SKM-1 treated with dmso at 0.1 percent for 144 hours (cell line): ENCODE results near the gene PLEKHA8.
"Not testable (repeated sequence)": the region's sequence is repeated elsewhere in the genome, so short reads cannot be mapped to it uniquely, and the experiment has no call there.

Experiments
- DNase-seq: peaks from one replicate; lab custom pipeline; 2025; ENCODE audit not compliant: unreplicated experiment; lab: John Stamatoyannopoulos, UW

PLEKHA8 gene

GRCh38 chr7:30062587-30062986, 34.4 kb downstream of the PLEKHA8 start:
- peak; percentile 36 for DNase-seq

DNA sequence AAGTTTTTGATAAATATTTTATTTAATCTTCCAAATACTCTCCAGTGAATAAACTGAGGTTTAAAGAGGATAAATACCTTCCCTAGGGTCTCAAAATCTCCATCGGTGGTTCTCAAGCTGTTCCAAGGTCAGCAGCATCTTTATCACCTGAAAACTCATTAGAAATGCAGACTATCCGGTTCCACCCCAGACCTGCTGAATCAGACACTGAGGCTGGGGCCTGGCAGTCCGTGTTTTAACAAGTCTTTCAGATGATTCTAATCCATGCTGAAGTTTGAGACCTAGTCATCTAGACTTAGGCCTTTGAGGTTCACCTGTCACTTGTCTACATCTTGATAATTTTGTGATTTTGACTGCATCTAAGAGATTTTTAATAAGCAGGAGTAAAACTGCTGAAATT, 37.5 kb downstream of the PLEKHA8 start:
- DNase-seq, result no peak

DNA sequence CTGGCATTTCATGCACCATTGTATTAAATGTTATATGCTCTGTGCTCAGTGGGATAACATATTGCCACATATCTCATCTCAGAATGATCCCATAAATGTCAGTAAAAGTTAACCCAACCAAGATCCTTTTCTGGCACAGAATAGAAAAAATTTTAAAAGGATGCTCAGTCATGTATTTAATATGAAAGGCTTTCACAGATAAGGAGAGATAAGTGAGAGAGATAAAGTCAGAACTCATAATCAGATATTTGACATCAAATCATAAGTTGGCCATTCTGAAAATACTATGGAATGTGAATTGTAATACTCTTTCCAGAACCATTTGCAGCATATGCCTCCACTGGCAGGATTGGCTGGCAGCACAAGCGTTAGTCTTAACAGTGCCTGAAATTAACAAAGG, 38.5 kb downstream of the PLEKHA8 start:
- no peak for DNase-seq

GRCh38 chr7:30068117-30068516, 39.9 kb downstream of the PLEKHA8 start:
- DNase-seq, result no peak

GRCh38 chr7:30069096-30069867, 41.1 kb downstream of the PLEKHA8 start:
- DNase-seq, result no peak

- DNase-seq, result no peak
These were observed 41.8 kb downstream of the PLEKHA8 start for GRCh38 chr7:30070052-30070451.

DNA sequence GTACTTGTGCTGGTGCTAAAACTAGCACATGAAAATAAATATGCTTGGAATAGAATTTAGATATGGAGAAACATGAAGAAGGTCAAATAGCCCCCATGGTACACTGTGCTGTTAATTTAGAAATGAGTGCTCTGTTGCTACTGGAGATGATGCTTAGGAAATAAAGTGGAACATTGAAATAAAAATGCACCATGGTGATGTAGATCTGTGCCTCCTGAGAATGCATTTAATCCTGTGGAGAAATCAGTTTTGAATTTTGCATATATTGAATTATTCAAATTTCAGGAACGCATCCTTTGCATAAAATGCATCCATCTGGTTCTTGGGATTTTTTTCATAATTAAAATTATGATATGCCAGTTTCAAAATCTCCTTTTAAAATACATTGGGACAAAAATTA, 44.5 kb downstream of the PLEKHA8 start:
- DNase-seq, result no peak

GRCh38 chr7:30074422-30075030, 46.3 kb downstream of the PLEKHA8 start:
- peak; percentile 5 for DNase-seq

DNA sequence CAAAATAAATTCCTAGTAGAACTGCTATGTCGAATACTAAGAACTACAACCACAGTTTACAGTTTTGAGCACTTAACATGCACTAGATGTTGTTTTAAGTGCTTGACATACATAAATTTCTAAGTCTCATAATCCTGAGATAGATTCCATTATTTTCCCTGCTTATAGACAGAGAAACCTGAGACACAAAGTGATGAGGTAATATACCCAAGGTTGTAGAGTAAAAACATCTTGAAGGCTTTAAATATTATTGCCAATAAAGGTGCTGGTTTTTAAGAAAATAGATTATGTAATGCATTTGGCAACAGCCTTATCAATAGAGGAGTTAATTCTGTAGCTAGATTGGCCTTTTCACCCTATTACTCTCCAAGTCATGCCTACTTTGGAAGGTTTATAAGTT, 48.2 kb downstream of the PLEKHA8 start:
- DNase-seq, result no peak

DNA sequence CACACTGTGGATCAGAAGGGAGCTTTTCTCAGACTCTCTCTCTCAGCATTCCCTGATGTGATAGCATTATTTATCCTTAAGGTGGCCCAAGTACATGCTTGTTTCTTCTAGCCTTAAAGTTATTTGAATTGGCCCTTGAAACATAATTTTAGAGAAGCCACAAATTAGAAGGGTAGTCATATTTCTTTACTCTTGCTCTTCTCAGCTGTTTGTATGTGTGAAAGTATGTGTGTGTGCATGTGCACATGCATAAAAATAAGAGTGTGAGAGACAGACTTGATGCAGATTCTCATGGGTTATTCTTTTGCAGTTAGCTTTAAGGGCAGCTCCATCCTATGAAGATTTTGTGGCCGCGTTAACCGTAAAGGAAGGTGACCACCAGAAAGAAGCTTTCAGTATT, 50.1 kb downstream of the PLEKHA8 start:
- no peak for DNase-seq

DNA sequence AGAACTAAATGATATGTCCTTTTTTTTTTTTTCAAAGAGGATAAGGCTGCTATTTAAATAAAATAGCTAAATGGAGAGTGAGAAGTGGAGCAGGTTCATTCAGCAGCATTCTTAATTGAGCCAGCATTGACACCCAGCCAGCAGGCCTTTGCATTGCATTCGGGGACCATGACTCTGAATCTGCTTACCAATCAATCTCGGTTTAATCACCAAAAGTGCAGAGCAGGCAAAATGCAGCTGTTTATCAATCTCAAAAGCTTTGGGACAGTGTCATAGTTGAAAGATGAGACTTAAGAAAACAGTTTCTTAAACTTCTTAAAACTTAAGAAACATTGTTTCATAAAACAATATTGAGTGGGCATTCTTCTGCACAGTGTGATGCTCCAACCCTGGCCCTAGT, 51.7 kb downstream of the PLEKHA8 start:
- no peak for DNase-seq

- no peak for DNase-seq
These were observed 52.6 kb downstream of the PLEKHA8 start for GRCh38 chr7:30080818-30081217.

- no peak for DNase-seq
These were observed 54.5 kb downstream of the PLEKHA8 start for GRCh38 chr7:30082686-30083085.

DNA sequence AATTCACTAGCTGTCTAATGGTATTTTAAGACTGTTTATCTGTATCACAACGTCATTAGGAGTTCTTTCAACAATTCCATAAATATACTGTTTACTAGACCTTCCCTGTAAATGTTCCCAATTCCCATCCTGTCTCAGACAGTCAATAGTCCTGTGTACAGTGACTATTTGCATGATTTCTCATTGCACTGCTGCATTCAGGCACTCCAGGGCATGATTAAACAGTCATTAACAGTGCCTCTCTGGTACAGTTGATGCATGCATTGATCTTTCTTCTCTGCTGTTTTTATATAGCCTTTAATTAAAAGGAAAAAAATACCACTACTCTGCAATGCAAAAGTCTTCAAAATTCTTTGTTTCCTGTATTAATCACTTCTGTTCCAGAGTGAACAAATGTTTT, 55.1 kb downstream of the PLEKHA8 start:
- no peak for DNase-seq

- DNase-seq, result no peak
These were observed 56.0 kb downstream of the PLEKHA8 start for GRCh38 chr7:30084212-30084611.

DNA sequence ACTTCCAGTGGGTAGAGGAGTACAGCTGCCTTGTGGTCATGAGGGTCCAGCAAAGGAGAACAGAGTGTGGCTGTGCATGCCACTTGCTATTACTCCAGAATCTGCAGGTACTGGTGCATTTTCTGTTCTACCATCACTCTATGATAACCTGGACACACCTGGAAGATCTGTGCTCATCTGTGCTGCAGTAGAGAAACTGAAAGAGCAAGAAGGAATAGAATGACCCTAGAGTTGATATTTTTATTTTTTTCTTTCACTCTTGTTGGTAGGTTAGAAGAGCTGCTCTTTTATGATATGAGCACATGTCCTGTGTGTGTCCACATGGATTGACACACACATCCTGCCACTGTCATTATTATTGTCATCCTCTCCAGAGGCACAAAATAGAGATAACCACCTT, 58.3 kb downstream of the PLEKHA8 start:
- DNase-seq, result no peak

GRCh38 chr7:30087371-30087770, 59.2 kb downstream of the PLEKHA8 start:
- DNase-seq, result no peak

DNA sequence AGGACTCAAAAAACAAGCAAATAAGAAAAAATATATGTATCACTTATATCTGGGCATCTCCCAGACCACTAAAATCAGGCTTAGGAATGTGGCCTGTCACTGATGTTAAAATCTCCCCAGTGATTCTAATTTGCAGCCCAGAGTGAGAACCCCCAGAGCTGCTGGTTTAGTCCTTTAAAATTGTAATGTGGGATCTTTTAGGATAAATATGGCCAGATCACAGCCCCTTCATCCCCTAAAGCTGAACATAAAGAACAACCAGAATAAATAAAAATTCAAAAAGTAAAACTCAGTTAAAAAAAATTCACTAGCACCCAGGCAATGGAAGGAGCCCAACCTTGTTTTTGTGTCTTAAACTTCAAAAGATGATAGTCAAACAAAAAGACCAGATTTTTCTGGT, 60.1 kb downstream of the PLEKHA8 start:
- DNase-seq, result no peak

DNA sequence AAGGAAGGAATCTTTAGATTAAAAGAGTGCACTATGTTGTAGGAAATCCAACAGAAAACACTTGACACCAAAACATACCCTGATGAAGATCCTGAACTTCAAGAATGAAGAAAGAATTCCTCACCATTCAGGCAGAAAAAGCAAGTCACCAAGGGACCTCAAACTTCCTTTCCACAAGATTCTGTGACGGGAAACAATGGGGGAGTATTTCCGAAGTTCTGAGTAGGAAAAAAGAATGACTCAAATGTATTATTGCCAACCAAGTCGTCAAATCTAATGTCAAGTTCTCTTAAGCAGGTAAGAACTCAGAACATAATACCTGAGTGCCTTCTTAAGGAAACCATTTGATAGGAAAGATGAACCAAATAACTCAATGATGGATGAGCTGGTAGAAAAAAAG, 61.9 kb downstream of the PLEKHA8 start:
- DNase-seq, result no peak

GRCh38 chr7:30091491-30091912, 63.3 kb downstream of the PLEKHA8 start:
- DNase-seq, result no peak

DNA sequence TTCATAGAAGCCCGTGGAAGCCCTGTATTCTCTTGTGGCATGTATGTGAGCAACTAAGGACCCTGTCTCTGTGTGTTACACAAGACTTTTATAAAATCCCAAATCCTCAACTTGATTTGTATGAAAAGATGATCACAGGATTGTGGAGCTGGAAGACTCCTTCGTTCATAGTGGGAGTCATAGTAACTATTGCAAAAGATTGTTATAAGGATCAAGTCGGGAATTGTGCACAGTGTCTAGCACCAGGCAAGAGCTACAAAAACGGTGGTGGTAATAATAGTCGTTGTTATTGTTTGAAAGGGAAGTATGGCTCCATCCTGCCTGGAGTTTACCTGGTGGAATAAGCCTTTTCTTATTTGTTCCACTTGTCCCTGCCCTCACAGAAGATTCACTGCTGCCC, 63.8 kb downstream of the PLEKHA8 start:
- DNase-seq, result no peak

GRCh38 chr7:30093420-30093952, 65.3 kb downstream of the PLEKHA8 start:
- no peak for DNase-seq

- not testable (repeated sequence) for DNase-seq
These were observed 70.4 kb downstream of the PLEKHA8 start for GRCh38 chr7:30098599-30098998.
